ENCODE results near the gene TMEM238.
A peak's percentile ranks its signal among the peaks of the same experiment; 100 is the strongest.
"Not testable (repeated sequence)": the region's sequence is repeated elsewhere in the genome, so short reads cannot be mapped to it uniquely, and the experiment has no call there.

The TMEM238 gene

GRCh38 chr19:55339889-55340783 is 44.0 kb downstream of the TMEM238 start:
- DNase-seq (ENCODE audit: low spot score), result no peak

DNA sequence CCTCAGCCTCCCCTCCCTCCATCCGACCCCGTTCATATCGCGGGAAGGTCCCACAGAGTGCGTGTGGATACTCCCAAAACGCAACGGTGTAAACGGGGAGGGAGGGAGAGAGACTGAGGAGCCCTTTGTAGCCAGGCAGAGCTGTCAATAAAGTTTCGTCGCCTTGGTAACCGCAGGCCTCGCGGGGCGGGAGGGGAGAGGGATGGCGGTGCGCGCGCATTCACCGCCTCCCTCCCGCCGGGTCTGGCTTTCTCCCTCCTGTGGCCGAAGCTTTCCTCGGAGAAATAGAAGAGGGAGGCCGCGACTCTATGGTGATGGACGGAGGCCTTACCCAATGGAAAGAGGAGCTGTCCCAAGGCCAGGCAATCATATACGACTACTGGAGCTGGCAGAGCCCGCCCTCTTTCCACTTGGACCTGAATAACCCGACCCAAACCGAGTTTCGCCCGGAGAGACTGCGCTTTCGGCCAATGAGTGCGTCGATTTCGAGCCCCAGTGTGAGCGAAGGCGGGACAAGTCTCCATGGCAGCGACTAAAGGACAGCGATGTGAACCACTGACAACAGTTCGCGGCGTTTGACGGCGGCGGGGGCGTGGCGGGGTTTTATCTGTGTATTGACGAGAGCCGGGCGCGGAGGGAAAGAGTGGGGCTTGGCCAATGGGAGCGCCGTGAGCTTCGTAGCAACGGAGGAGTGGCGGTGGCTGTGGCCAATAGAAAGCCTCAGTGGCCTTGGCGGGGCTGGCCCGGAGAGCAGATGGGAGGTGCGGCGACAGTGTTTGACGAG is 44.8 kb downstream of the TMEM238 start, which contains the start of gene KMT5C:
Gene KMT5C (plus strand): TSS at position 772 of the 784 bp plus-strand sequence. CDS start 2,061 bp downstream, outside the sequence.
- peak; percentile 100 for DNase-seq (ENCODE audit: low spot score)

- no peak for DNase-seq (ENCODE audit: low spot score)
Measured at GRCh38 chr19:55336101-55336500, 48.0 kb downstream of the TMEM238 start.

- DNase-seq (ENCODE audit: low spot score), result no peak
Measured at GRCh38 chr19:55333870-55334269, 50.2 kb downstream of the TMEM238 start.

GRCh38 chr19:55329791-55330190 is 54.3 kb downstream of the TMEM238 start:
- DNase-seq (ENCODE audit: low spot score), result not testable (repeated sequence)
